Body of pancreas (tissue), 4 donors: ENCODE measurements around the gene OTOGL.

Experiments used
- CTCF ChIP-seq, 7 experiments: fragments of 450-650 bp in 4 of 7; fragments of 200-600 bp in 3 of 7; sonication (generic) in 3 of 7; IDR thresholded peaks; one replicate each; pipeline ENCODE4 v1.5.1; 2016 to 2019; ENCODE audit warnings: antibody characterized with exemption in 7 of 7
- POLR2A ChIP-seq, 3 donors: fragments of 450-650 bp; IDR thresholded peaks; one replicate each; pipeline ENCODE4 v1.6.1; 2016; ENCODE audit warnings: antibody characterized with exemption in 3 of 3, mild to moderate bottlenecking in 2 of 3

GRCh38 chr12:80195737-80196136 lies 96.4 kb downstream of the OTOGL start:
- TF ChIP-seq CTCF (IDR thresholded peaks at IDR 0.05) (no peak), POLR2A (IDR thresholded peaks at IDR 0.05) (no peak)
